Central memory CD4-positive, alpha-beta T cell (primary cell): ENCODE results near the gene IER3.
A peak's percentile ranks its signal among the peaks of the same experiment; 100 is the strongest.
"Not testable (repeated sequence)": the region's sequence is repeated elsewhere in the genome, so short reads cannot be mapped to it uniquely, and the experiment has no call there.

Source experiments
- DNase-seq: peaks from one replicate; pipeline ENCODE4 v3.0.0; 2022

The IER3 gene

GRCh38 chr6:30747300-30747687, 2.9 kb upstream of the IER3 start:
- DNase-seq: no peak

- peak; percentile 32 for DNase-seq
Measured at GRCh38 chr6:30743099-30744053, 971 bp downstream of the IER3 start.

- peak; percentile 67 for DNase-seq
Measured at GRCh38 chr6:30742316-30743098, 1.8 kb downstream of the IER3 start, which contains the start of gene FLOT1. FLOT1 (minus strand) TSS chr6:30742687; CDS start chr6:30742189, 498 bp downstream.

GRCh38 chr6:30741789-30742315, 2.5 kb downstream of the IER3 start:
- DNase-seq: no peak

GRCh38 chr6:30741063-30741779, 3.1 kb downstream of the IER3 start:
- DNase-seq: no peak

- no peak for DNase-seq
Measured at GRCh38 chr6:30740540-30740870, 3.8 kb downstream of the IER3 start.

GRCh38 chr6:30738532-30738931, 5.8 kb downstream of the IER3 start:
- DNase-seq: no peak

- DNase-seq: no peak
Measured at GRCh38 chr6:30735668-30736314, 8.6 kb downstream of the IER3 start.

- DNase-seq: no peak
Measured at GRCh38 chr6:30732237-30732943, 12.0 kb downstream of the IER3 start.

- DNase-seq: peak; percentile 80
Measured at GRCh38 chr6:30730601-30731435, 13.5 kb downstream of the IER3 start.

GRCh38 chr6:30727920-30728553, 16.3 kb downstream of the IER3 start:
- DNase-seq: no peak

GRCh38 chr6:30726506-30727413, 17.6 kb downstream of the IER3 start:
- DNase-seq: no peak

GRCh38 chr6:30725713-30726505, 18.4 kb downstream of the IER3 start:
- no peak for DNase-seq

- no peak for DNase-seq
Measured at GRCh38 chr6:30724906-30725667, 19.3 kb downstream of the IER3 start.

GRCh38 chr6:30723843-30724741, 20.3 kb downstream of the IER3 start:
- DNase-seq: not testable (repeated sequence)

- DNase-seq: not testable (repeated sequence)
Measured at GRCh38 chr6:30723159-30723842, 21.0 kb downstream of the IER3 start.
